Measurements from ENCODE around the gene SLC35D3.
A peak's percentile ranks its signal among the peaks of the same experiment; 100 is the strongest.
"Not testable (repeated sequence)": the region's sequence is repeated elsewhere in the genome, so short reads cannot be mapped to it uniquely, and the experiment has no call there.

SLC35D3 gene

DNA sequence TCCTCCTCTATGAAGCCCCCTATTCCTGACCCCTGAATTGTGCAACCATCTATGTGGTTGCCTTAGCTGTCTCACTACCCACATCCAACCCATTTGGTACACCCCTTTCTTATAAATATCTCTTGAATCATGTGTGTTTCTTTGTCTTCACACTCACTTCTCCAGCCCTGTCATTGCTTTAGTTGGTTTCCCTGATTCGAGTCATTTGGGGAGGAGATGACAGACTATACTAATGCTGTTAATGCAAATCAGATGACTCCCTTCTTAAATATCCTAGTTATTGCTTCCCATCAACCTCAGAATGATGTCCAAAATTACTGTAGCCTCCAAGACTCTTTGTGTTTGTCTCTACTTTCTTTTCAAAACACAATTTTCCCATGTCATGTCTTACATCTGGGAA is 23.0 kb downstream of the SLC35D3 start:
- no peak for FAIRE-seq
- DNase-seq (ENCODE audit: insufficient read length, low spot score), result no peak
- TF ChIP-seq PAX5 (IDR thresholded peaks at IDR 0.05; ENCODE audit: insufficient read depth, low read length, severe bottlenecking) (no peak), TAF1 (IDR thresholded peaks at IDR 0.05; ENCODE audit: low read depth, low read length) (no peak), POLR2AphosphoS5 (IDR thresholded peaks at IDR 0.05; ENCODE audit: low read depth, low read length) (no peak), POLR2A (IDR thresholded peaks at IDR 0.05; ENCODE audit: low read depth, low read length) (no peak), SPI1 (IDR thresholded peaks at IDR 0.05; ENCODE audit: low read depth, low read length) (no peak), POU2F2 (IDR thresholded peaks at IDR 0.05; ENCODE audit: low read depth, low read length) (no peak)

DNA sequence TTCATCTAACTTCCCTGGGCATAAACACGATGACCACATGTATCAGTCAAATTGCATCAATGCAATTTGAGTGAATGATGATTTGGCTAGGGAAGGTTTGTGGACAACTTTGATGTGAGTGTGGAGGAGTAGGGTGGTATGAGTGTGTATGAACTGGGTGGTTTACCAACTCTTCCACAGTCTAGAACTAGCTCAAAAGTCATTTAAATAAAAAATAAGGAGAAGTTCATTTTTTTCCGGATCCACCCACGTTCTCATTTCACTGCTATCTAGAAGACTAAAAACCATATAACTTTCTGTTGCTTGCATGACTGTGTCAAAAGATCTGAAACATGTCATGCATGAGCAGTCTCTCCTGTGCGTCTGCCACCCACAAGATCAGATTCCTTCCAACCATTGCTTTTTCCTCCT is 23.6 kb downstream of the SLC35D3 start:
- DNase-seq (ENCODE audit: insufficient read length, low spot score) (no peak), FAIRE-seq (no peak)
- TF ChIP-seq POU2F2 (IDR thresholded peaks at IDR 0.05; ENCODE audit: low read depth, low read length), result no peak
- TF ChIP-seq PAX5 (IDR thresholded peaks at IDR 0.05; ENCODE audit: insufficient read depth, low read length, severe bottlenecking), result peak; percentile 8
- TF ChIP-seq POLR2AphosphoS5 (IDR thresholded peaks at IDR 0.05; ENCODE audit: low read depth, low read length), result no peak

DNA sequence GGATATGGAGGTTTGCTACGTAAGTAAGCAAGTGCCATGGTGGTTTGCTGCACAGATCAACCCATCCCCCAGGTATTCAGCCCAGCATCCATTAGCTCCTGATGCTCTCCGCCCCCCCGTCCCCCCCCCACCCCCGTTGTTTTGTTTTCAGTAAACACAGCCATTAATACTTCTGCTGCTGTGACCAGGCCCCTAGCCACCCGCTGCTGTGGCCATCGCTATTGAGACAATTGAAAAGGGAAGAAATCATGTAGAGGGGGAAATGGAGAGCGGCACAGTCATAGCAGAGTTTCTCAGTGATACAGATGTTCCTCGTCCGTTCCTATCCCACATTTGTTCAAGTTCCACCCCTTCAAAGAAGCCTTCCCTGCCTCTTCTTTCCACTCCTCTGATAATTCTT is 24.9 kb downstream of the SLC35D3 start:
- DNase-seq (ENCODE audit: insufficient read length, low spot score), result no peak
- no peak for FAIRE-seq
- TF ChIP-seq TAF1 (IDR thresholded peaks at IDR 0.05; ENCODE audit: low read depth, low read length) (no peak), PAX5 (IDR thresholded peaks at IDR 0.05; ENCODE audit: insufficient read depth, low read length, severe bottlenecking) (no peak), POLR2AphosphoS5 (IDR thresholded peaks at IDR 0.05; ENCODE audit: low read depth, low read length) (no peak), POLR2A (IDR thresholded peaks at IDR 0.05; ENCODE audit: low read depth, low read length) (no peak), POU2F2 (IDR thresholded peaks at IDR 0.05; ENCODE audit: low read depth, low read length) (no peak), SPI1 (IDR thresholded peaks at IDR 0.05; ENCODE audit: low read depth, low read length) (no peak)

DNA sequence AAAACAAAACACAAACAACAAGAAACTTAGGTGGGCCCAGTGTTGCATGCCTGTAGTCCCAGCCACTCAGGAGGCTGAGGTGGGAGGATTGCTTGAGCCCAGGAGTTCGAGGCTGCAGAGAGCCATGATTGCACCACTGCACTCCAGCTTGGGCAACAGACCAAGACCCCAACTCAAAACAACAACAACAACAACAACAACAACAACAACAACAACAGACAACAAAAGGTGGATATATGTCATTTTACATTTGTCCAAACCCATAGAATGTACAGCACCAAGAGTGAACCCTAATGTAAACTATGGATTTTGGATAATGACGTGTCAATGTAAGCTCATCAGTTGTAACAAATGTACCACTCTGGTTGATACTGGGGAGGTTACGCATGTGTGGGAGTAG is 27.9 kb downstream of the SLC35D3 start:
- not testable (repeated sequence) for FAIRE-seq; DNase-seq (ENCODE audit: insufficient read length, low spot score)

DNA sequence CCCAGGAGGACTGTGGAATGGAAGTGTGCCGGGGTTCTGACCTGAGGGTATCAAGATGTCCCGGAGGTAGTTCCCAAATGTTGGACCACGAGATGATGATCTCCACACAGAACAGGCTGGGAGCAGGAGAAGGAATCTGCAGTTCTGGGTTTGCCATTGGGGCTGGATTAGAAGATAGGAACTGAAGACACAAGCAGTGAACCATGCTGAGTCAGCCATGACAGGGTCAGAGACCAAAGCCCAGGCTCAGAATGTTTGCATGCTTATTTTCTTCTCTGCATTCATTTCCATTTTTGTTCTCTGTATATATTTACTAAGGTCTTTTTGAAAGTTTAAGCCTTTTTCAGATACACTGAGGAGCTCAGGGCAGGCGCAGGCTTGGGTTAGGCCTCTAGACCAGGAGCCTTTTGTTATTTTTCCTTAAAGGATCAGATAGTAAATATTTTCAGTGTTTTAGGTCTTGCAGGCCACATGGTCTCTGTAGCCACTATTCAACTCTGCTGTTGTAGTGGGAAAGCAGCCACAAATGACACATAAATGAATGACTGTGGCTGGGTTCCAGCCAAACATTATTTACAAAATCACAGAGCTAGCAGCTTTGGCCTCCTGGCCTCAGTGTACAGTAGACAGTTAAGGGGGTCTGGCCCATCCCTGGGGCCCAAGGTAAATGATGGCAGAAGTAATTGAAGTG is 28.5 kb downstream of the SLC35D3 start:
- TF ChIP-seq TAF1 (IDR thresholded peaks at IDR 0.05; ENCODE audit: low read depth, low read length) (no peak), SPI1 (IDR thresholded peaks at IDR 0.05; ENCODE audit: low read depth, low read length) (no peak), PAX5 (IDR thresholded peaks at IDR 0.05; ENCODE audit: insufficient read depth, low read length, severe bottlenecking) (no peak), POLR2A (IDR thresholded peaks at IDR 0.05; ENCODE audit: low read depth, low read length) (no peak), POU2F2 (IDR thresholded peaks at IDR 0.05; ENCODE audit: low read depth, low read length) (no peak), POLR2AphosphoS5 (IDR thresholded peaks at IDR 0.05; ENCODE audit: low read depth, low read length) (no peak)
- DNase-seq (ENCODE audit: insufficient read length, low spot score) (no peak), FAIRE-seq (no peak)

DNA sequence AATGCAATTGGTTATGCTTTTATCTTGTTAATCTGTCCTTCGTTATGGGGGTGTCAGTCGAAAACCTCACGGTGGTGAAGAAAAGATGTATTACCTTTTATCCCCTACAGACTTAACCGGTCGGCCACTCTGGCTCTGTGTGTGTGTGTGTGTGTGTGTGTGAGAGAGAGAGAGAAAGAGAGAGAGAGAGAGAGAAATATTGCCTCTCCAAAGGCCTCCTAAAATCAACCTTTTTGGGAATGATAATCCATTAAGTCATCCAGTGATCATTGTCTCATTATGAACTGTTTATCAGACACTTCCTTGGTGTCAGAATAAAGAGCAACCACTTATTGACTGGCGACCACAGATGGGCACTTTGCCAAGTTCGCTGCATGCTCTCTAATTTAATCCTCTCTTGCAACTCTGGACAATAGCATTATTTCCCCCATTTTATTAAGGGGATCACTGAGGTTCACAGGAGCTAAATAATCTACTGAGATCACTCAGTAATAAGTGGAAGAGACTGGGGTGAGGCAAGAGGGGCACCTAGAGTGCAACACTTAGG is 30.7 kb downstream of the SLC35D3 start:
- TF ChIP-seq PAX5 (IDR thresholded peaks at IDR 0.05; ENCODE audit: insufficient read depth, low read length, severe bottlenecking) (no peak), POLR2AphosphoS5 (IDR thresholded peaks at IDR 0.05; ENCODE audit: low read depth, low read length) (no peak)
- no peak for DNase-seq (ENCODE audit: insufficient read length, low spot score)
- FAIRE-seq, result no peak

DNA sequence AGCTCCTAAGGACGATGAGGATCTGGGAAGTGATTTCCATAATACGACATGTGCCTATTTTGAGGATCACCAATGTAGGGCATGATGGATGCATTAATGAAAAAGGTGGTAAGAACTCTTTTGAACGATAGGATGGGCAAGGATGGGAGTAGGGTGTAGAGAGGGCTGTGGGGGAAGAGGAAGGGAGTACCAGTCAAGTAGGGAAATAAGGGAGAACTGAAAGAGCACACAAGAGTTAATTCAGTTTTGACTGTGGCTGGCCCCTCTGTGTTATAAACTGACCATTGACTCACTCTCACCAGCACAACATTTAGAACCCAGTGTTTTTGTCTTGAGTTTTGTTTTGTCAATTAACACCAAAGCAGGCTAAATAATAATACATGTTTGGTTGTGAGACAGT is 33.0 kb downstream of the SLC35D3 start:
- DNase-seq (ENCODE audit: insufficient read length, low spot score) (no peak), FAIRE-seq (no peak)
- no peak for TF ChIP-seq POU2F2 (IDR thresholded peaks at IDR 0.05; ENCODE audit: low read depth, low read length)
- 0 out of 2 replicates have a peak, but pooled peaks have one; percentile 17 for TF ChIP-seq SPI1 (IDR thresholded peaks at IDR 0.05; ENCODE audit: low read depth, low read length)

DNA sequence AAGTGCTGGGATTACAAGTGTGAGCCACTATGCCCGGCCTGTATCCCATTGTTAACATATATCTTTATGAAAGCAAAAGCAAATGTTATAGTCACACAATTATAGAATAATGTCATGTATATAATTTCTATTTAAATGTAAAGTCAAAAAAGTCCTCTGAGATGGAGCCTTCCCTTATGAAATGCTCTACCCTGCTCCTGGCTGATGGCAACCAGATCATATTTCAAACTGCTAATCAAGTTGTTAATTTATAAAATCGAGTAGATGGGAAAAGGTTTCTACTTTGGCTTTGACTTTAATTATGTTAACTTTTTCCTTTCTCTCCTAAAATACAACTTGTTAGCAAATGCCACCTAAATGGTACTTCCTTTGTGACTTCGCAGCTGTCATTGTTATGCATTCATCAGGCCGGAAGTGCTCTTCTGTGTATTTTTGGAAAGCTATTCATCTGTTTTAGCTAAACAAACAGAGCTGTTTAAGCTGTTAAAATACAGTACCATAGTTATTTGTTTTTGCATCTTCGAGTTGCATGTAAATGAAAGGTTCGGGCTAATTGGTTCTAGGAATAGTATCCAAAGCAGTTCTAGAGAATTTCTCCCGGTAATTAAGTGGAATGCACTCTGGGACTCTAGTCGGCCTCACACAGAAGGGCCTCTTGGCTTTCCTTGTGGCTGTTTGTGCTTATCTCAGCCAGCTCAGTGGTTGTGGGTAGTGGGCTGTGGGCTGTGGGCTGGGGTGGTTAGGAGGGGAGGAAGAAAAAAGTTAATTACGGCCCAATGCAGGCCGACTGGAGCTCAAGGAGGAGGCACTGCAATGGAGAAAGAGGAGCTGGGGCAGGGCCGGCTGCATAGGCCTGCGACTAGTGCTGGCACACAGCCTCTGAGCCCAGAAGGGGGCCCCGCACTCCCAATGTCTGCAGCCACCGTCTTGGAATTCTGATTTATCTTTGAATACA is 34.8 kb downstream of the SLC35D3 start:
- DNase-seq (ENCODE audit: insufficient read length, low spot score) (no peak), FAIRE-seq (peak; percentile 74)
- TF ChIP-seq TAF1 (IDR thresholded peaks at IDR 0.05; ENCODE audit: low read depth, low read length) (no peak), SPI1 (IDR thresholded peaks at IDR 0.05; ENCODE audit: low read depth, low read length) (0 out of 2 replicates have a peak, but pooled peaks have one; percentile 9)

DNA sequence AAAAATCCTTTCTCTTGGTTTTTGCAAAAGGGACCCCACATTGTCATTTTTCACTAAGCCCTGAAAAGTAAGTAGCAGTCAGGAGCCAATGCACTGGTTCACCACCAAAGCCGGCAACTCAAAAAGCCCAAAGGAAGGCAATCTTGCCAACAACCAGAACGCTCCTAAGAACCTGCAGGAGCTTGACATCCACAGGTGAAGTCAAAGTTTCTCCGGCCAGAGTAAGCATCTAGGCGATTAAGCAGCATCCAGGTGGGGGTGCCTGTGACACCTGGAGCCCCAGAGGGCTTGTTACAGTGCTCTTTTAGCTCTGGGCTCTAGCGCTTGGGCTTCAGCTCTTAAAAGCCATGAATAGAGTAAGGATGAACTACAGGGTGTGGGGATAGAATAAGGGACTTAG is 36.1 kb downstream of the SLC35D3 start:
- TF ChIP-seq TAF1 (IDR thresholded peaks at IDR 0.05; ENCODE audit: low read depth, low read length) (no peak), POLR2AphosphoS5 (IDR thresholded peaks at IDR 0.05; ENCODE audit: low read depth, low read length) (no peak), POU2F2 (IDR thresholded peaks at IDR 0.05; ENCODE audit: low read depth, low read length) (no peak), PAX5 (IDR thresholded peaks at IDR 0.05; ENCODE audit: insufficient read depth, low read length, severe bottlenecking) (no peak), POLR2A (IDR thresholded peaks at IDR 0.05; ENCODE audit: low read depth, low read length) (no peak), SPI1 (IDR thresholded peaks at IDR 0.05; ENCODE audit: low read depth, low read length) (no peak)
- FAIRE-seq, result no peak
- DNase-seq (ENCODE audit: insufficient read length, low spot score), result no peak

DNA sequence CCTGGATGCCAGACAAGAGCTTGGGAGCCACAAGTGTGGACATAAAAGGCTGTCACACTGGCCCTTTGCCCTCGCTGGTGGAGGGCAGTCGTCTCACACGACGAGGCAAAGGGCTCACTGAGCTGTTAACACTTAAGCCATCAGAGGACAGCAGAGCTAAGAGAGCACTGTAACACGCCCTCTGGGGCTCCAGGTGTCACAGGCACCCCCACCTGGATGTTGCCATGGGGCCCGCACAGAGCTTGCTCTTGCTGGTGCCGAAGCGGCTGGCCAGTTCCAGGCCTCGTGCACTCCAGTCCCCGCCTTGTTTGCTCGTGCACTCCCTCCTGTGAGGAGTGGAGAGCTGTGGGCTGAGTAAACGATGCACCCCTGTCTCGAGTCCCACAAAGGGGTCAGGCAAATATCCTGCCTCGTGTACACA is 37.4 kb downstream of the SLC35D3 start:
- DNase-seq (ENCODE audit: insufficient read length, low spot score) (no peak), FAIRE-seq (no peak)
- TF ChIP-seq TAF1 (IDR thresholded peaks at IDR 0.05; ENCODE audit: low read depth, low read length) (no peak), SPI1 (IDR thresholded peaks at IDR 0.05; ENCODE audit: low read depth, low read length) (no peak), POLR2A (IDR thresholded peaks at IDR 0.05; ENCODE audit: low read depth, low read length) (no peak), POU2F2 (IDR thresholded peaks at IDR 0.05; ENCODE audit: low read depth, low read length) (no peak), POLR2AphosphoS5 (IDR thresholded peaks at IDR 0.05; ENCODE audit: low read depth, low read length) (no peak), PAX5 (IDR thresholded peaks at IDR 0.05; ENCODE audit: insufficient read depth, low read length, severe bottlenecking) (no peak)

DNA sequence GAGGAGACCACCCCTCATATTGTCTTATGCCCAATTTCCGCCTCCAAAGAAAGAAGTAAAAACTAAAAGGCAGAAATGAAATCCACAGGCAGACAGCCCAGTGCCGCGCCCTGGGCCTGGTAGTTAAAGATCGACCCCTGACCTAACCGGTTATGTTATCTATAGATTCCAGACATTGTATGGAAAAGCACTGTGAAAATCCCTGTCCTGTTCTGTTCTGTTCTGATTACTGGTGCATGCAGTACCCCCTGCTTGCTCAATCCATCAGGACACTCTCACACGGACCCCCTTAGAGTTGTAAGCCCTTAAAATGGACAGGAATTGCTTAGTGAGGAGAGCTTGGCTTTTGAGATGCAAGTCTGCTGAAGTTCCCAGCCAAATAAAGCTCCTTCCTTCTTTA is 37.8 kb downstream of the SLC35D3 start:
- not testable (repeated sequence) for FAIRE-seq; DNase-seq (ENCODE audit: insufficient read length, low spot score)

Data from GM12891 (cell line).